ENCODE data around the gene WDR33.

- TF ChIP-seq ZSCAN29 (IDR thresholded peaks at IDR 0.05): no peak
- TF ChIP-seq POLR2AphosphoS5 (IDR thresholded peaks at IDR 0.05; ENCODE audit: low read length): no peak
- TF ChIP-seq EZH2 (IDR thresholded peaks at IDR 0.05; ENCODE audit: borderline replicate concordance, control insufficient read depth, low read depth, low read length): no peak
Observed at GRCh38 chr2:127651971-127652550, 158.9 kb downstream of the WDR33 start.
